ENCODE data around the gene COG8.

DNA sequence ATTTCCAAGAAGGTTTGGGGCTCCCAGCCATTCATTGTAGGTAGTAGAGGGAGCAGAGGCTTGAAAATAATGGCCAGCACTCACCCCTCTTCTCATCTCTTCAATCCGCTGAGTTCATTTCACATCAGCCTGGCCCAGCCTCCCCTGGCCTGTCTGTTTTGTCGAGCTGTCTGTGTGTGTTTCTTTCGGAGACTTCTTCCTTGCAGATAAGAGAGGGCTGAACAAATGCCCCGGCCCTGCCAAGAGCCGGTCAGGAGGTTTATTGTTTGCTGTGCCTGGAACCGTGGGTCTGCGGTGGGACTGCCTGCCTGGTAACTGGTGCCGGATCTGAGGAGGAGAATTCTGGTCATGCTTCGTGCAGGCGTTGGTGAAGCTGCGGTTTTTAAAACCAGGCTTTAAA lies 24.8 kb downstream of the COG8 start:
- TF ChIP-seq, protein P1, sequence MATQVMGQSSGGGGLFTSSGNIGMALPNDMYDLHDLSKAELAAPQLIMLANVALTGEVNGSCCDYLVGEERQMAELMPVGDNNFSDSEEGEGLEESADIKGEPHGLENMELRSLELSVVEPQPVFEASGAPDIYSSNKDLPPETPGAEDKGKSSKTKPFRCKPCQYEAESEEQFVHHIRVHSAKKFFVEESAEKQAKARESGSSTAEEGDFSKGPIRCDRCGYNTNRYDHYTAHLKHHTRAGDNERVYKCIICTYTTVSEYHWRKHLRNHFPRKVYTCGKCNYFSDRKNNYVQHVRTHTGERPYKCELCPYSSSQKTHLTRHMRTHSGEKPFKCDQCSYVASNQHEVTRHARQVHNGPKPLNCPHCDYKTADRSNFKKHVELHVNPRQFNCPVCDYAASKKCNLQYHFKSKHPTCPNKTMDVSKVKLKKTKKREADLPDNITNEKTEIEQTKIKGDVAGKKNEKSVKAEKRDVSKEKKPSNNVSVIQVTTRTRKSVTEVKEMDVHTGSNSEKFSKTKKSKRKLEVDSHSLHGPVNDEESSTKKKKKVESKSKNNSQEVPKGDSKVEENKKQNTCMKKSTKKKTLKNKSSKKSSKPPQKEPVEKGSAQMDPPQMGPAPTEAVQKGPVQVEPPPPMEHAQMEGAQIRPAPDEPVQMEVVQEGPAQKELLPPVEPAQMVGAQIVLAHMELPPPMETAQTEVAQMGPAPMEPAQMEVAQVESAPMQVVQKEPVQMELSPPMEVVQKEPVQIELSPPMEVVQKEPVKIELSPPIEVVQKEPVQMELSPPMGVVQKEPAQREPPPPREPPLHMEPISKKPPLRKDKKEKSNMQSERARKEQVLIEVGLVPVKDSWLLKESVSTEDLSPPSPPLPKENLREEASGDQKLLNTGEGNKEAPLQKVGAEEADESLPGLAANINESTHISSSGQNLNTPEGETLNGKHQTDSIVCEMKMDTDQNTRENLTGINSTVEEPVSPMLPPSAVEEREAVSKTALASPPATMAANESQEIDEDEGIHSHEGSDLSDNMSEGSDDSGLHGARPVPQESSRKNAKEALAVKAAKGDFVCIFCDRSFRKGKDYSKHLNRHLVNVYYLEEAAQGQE (IDR thresholded peaks at IDR 0.05; ENCODE audit: borderline replicate concordance) = no peak
- TF ChIP-seq, protein P1 (CRISPR knock-in tag; IDR thresholded peaks at IDR 0.05; ENCODE audit: low read depth) = no peak
- TF ChIP-seq TAF1 (IDR thresholded peaks at IDR 0.05; ENCODE audit: control insufficient read depth, extremely low read depth, insufficient read depth, low read length, severe bottlenecking) (no peak), EZH2 (IDR thresholded peaks at IDR 0.05; ENCODE audit: borderline replicate concordance, low read depth, low read length) (no peak), NBN (IDR thresholded peaks at IDR 0.05; ENCODE audit: low read depth) (no peak), BMI1 (IDR thresholded peaks at IDR 0.05; ENCODE audit: low read length) (no peak), SMAD1 (IDR thresholded peaks at IDR 0.05; ENCODE audit: low read depth, low read length, partially characterized antibody) (no peak), MTA3 (IDR thresholded peaks at IDR 0.05; ENCODE audit: borderline replicate concordance) (no peak), ZFP30 (CRISPR knock-in tag; IDR thresholded peaks at IDR 0.05; ENCODE audit: borderline replicate concordance) (no peak)
- TF ChIP-seq, protein P2, sequence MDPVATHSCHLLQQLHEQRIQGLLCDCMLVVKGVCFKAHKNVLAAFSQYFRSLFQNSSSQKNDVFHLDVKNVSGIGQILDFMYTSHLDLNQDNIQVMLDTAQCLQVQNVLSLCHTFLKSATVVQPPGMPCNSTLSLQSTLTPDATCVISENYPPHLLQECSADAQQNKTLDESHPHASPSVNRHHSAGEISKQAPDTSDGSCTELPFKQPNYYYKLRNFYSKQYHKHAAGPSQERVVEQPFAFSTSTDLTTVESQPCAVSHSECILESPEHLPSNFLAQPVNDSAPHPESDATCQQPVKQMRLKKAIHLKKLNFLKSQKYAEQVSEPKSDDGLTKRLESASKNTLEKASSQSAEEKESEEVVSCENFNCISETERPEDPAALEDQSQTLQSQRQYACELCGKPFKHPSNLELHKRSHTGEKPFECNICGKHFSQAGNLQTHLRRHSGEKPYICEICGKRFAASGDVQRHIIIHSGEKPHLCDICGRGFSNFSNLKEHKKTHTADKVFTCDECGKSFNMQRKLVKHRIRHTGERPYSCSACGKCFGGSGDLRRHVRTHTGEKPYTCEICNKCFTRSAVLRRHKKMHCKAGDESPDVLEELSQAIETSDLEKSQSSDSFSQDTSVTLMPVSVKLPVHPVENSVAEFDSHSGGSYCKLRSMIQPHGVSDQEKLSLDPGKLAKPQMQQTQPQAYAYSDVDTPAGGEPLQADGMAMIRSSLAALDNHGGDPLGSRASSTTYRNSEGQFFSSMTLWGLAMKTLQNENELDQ (CRISPR knock-in tag; IDR thresholded peaks at IDR 0.05; ENCODE audit: borderline replicate concordance) = no peak

All from K562 (cell line).